GM23338 (cell line): ENCODE data around the gene SPIN2B. TPM values are rescaled to one million over a fixed set of nuclear protein-coding genes. Genes with fewer than 3 reads are reported as not detected.
A peak's percentile ranks its signal among the peaks of the same experiment; 100 is the strongest.

Source experiments
- ATAC-seq: fragments of 200-7000 bp; cut with Tn5 transposase; 3 replicates; pipeline ENCODE4 v1.9.1; 2020
- DNase-seq: peaks from one replicate; pipeline ENCODE4 v3.0.0-alpha.2; 2015; ENCODE audit warnings: low spot score
- H2AFZ ChIP-seq: fragments of 200-600 bp; sonication (generic); 2 replicates; pipeline ENCODE4 v1.8.0; 2016; ENCODE audit warnings: antibody characterized with exemption, mild to moderate bottlenecking, moderate library complexity
- H3F3A ChIP-seq: fragments of 200-600 bp; sonication (generic); replicated peaks from 2 replicates; pipeline ENCODE4 v1.8.0; 2017; ENCODE audit warnings: antibody characterized with exemption, mixed run types, low read depth
- H3K27ac ChIP-seq: fragments of 200-600 bp; sonication (generic); 2 replicates; pipeline ENCODE4 v1.6.1; 2016; ENCODE audit warnings: low read depth
- H3K27me3 ChIP-seq: fragments of 200-600 bp; sonication (generic); 2 replicates; pipeline ENCODE4 v1.8.0; 2016; ENCODE audit warnings: mild to moderate bottlenecking, mixed run types, moderate library complexity; ENCODE audit not compliant: insufficient read depth
- H3K36me3 ChIP-seq: fragments of 200-600 bp; sonication (generic); 2 replicates; pipeline ENCODE4 v1.8.0; 2016; ENCODE audit warnings: mild to moderate bottlenecking; ENCODE audit not compliant: insufficient read depth
- H3K4me1 ChIP-seq: fragments of 200-600 bp; sonication (generic); 2 replicates; pipeline ENCODE4 v1.8.0; 2016; ENCODE audit warnings: mild to moderate bottlenecking, moderate library complexity; ENCODE audit not compliant: insufficient read depth
- H3K4me2 ChIP-seq: fragments of 200-600 bp; sonication (generic); 2 replicates; pipeline ENCODE4 v1.7.1; 2017; ENCODE audit warnings: mixed run types
- H3K4me3 ChIP-seq: fragments of 200-600 bp; sonication (generic); 2 replicates; pipeline ENCODE4 v1.6.1; 2016; ENCODE audit warnings: mixed run types
- H3K79me2 ChIP-seq: fragments of 200-600 bp; sonication (generic); replicated peaks from 2 replicates; pipeline ENCODE4 v1.8.0; 2017; ENCODE audit warnings: mild to moderate bottlenecking; ENCODE audit not compliant: insufficient read depth
- H3K9me2 ChIP-seq: fragments of 200-600 bp; sonication (generic); 2 replicates; pipeline ENCODE4 v1.8.0; 2017; ENCODE audit not compliant: insufficient read depth
- H4K20me1 ChIP-seq: fragments of 200-600 bp; sonication (generic); replicated peaks from 2 replicates; pipeline ENCODE4 v1.8.0; 2017; ENCODE audit warnings: mild to moderate bottlenecking; ENCODE audit not compliant: insufficient read depth
- H3K27ac Mint-ChIP-seq: 2 replicates; pipeline ENCODE4 v1.8.0; 2020; ENCODE audit warnings: inconsistent platforms, mild to moderate bottlenecking, moderate library complexity, mixed read lengths
- H3K27me3 Mint-ChIP-seq: 3 replicates; pipeline ENCODE4 v1.8.0; 2022; ENCODE audit warnings: low read depth, mild to moderate bottlenecking, moderate library complexity, mixed read lengths, inconsistent platforms; ENCODE audit not compliant: insufficient read depth, poor library complexity
- H3K36me3 Mint-ChIP-seq: 3 replicates; pipeline ENCODE4 v1.8.0; 2021; ENCODE audit warnings: low read depth, mild to moderate bottlenecking, inconsistent platforms, moderate library complexity, mixed read lengths
- H3K4me1 Mint-ChIP-seq: 3 replicates; pipeline ENCODE4 v1.8.0; 2020; ENCODE audit warnings: mild to moderate bottlenecking, inconsistent platforms, mixed read lengths
- H3K4me3 Mint-ChIP-seq: 3 replicates; pipeline ENCODE4 v1.8.0; 2021; ENCODE audit warnings: moderate library complexity, mild to moderate bottlenecking, inconsistent platforms, mixed read lengths
- H3K9me3 Mint-ChIP-seq: 3 replicates; pipeline ENCODE4 v1.8.0; 2020; ENCODE audit warnings: moderate library complexity, mild to moderate bottlenecking, inconsistent platforms, mixed read lengths
- CREB1 ChIP-seq: fragments of 250-450 bp; sonication (Bioruptor Pico); IDR thresholded peaks from 2 replicates; pipeline ENCODE4 v1.5.0; 2020; ENCODE audit warnings: low read depth, mild to moderate bottlenecking, moderate library complexity
- CTCF ChIP-seq, 2 experiments: fragments of 200-600 bp in 1 of 2; sonication (generic) in 1 of 2; conservative IDR thresholded peaks; 2 replicates each; pipeline versions ENCODE4 v1.5.1 to v1.6.1; 2016 to 2017; ENCODE audit warnings: antibody characterized with exemption in 2 of 2, low read depth in 2 of 2, mild to moderate bottlenecking in 2 of 2, moderate library complexity in 1 of 2
- ETS1 ChIP-seq: IDR thresholded peaks from 2 replicates; pipeline ENCODE4 v1.6.1; 2016; ENCODE audit warnings: antibody characterized with exemption
- EZH2 ChIP-seq: fragments of 200-600 bp; sonication (generic); IDR thresholded peaks from one replicate; pipeline ENCODE4 v1.8.0; 2017; ENCODE audit warnings: antibody characterized with exemption, mild to moderate bottlenecking, low read depth; ENCODE audit not compliant: unreplicated experiment
- EZH2phosphoT487 ChIP-seq: fragments of 200-600 bp; sonication (generic); IDR thresholded peaks from one replicate; pipeline ENCODE4 v1.8.1; 2018; ENCODE audit warnings: antibody characterized with exemption; ENCODE audit not compliant: unreplicated experiment
- JUNB ChIP-seq: IDR thresholded peaks from one replicate; pipeline ENCODE4 v1.6.1; 2016; ENCODE audit warnings: antibody characterized with exemption; ENCODE audit not compliant: unreplicated experiment
- NANOG ChIP-seq: IDR thresholded peaks from 2 replicates; pipeline ENCODE4 v1.6.1; 2016; ENCODE audit warnings: antibody characterized with exemption, borderline replicate concordance
- POLR2AphosphoS5 ChIP-seq: IDR thresholded peaks from 2 replicates; pipeline ENCODE4 v1.6.1; 2016; ENCODE audit warnings: antibody characterized with exemption, low read depth
- REST ChIP-seq: IDR thresholded peaks from one replicate; pipeline ENCODE4 v1.6.1; 2018; ENCODE audit warnings: antibody characterized with exemption; ENCODE audit not compliant: unreplicated experiment
- STAT1 ChIP-seq: IDR thresholded peaks from one replicate; pipeline ENCODE4 v1.6.1; 2016; ENCODE audit warnings: antibody characterized with exemption; ENCODE audit not compliant: unreplicated experiment
- ZNF114 ChIP-seq: fragments of 250-450 bp; sonication (Bioruptor Pico); IDR thresholded peaks from 2 replicates; pipeline ENCODE4 v1.5.0; 2020; ENCODE audit warnings: mild to moderate bottlenecking, moderate library complexity
- ZNF331 ChIP-seq: fragments of 250-450 bp; sonication (Bioruptor Pico); IDR thresholded peaks from 2 replicates; pipeline ENCODE4 v1.5.0; 2020; ENCODE audit warnings: low read depth, mild to moderate bottlenecking, moderate library complexity
- polyA plus RNA-seq: library from polyadenylated mRNA; unstranded; fragments of >200 nt; fragmentation: Nextera tagmentation; extraction: Ambion mirVana; gene quantifications from 2 replicates; pipeline ENCODE4 v1.2.1, GENCODE V29; 2016
- total RNA-seq: library from RNA; depleted of rRNA; stranded (reverse); fragments of >200 nt; shearing (Covaris generic); gene quantifications from 2 replicates; pipeline ENCODE4 v1.2.3, GENCODE V29; 2014
- TF ChIP-seq, protein P1 (sequence below): fragments of 250-450 bp; sonication (Bioruptor Pico); IDR thresholded peaks from 2 replicates; pipeline ENCODE4 v1.5.0; 2020; ENCODE audit warnings: mild to moderate bottlenecking, moderate library complexity

Gene SPIN2B
- total and polyA plus RNA-seq, 2 experiments from 2014 or later, result 7.9 to 12.6 TPM

- no peaks in the 10 kb centered on the region for H3F3A ChIP-seq
- no peaks in the 10 kb centered on the region for H3K4me1 ChIP-seq
- H3K4me1 Mint-ChIP-seq, result no peaks in the 10 kb centered on the region
- H3K36me3 Mint-ChIP-seq, result no peaks in the 10 kb centered on the region
- TF ChIP-seq ETS1 (no peak), ZNF114 (CRISPR knock-in tag) (no peak), ZNF331 (CRISPR knock-in tag) (no peak), NANOG (no peak), JUNB (no peak), STAT1 (no peak), CTCF (conservative IDR thresholded peaks at IDR 0.05; ENCODE audit: low read depth in 2 of 2) (no peak), EZH2 (no peak), REST (no peak), EZH2phosphoT487 (no peak), POLR2AphosphoS5 (no peak), CREB1 (CRISPR knock-in tag) (no peak)
- TF ChIP-seq, protein P1, sequence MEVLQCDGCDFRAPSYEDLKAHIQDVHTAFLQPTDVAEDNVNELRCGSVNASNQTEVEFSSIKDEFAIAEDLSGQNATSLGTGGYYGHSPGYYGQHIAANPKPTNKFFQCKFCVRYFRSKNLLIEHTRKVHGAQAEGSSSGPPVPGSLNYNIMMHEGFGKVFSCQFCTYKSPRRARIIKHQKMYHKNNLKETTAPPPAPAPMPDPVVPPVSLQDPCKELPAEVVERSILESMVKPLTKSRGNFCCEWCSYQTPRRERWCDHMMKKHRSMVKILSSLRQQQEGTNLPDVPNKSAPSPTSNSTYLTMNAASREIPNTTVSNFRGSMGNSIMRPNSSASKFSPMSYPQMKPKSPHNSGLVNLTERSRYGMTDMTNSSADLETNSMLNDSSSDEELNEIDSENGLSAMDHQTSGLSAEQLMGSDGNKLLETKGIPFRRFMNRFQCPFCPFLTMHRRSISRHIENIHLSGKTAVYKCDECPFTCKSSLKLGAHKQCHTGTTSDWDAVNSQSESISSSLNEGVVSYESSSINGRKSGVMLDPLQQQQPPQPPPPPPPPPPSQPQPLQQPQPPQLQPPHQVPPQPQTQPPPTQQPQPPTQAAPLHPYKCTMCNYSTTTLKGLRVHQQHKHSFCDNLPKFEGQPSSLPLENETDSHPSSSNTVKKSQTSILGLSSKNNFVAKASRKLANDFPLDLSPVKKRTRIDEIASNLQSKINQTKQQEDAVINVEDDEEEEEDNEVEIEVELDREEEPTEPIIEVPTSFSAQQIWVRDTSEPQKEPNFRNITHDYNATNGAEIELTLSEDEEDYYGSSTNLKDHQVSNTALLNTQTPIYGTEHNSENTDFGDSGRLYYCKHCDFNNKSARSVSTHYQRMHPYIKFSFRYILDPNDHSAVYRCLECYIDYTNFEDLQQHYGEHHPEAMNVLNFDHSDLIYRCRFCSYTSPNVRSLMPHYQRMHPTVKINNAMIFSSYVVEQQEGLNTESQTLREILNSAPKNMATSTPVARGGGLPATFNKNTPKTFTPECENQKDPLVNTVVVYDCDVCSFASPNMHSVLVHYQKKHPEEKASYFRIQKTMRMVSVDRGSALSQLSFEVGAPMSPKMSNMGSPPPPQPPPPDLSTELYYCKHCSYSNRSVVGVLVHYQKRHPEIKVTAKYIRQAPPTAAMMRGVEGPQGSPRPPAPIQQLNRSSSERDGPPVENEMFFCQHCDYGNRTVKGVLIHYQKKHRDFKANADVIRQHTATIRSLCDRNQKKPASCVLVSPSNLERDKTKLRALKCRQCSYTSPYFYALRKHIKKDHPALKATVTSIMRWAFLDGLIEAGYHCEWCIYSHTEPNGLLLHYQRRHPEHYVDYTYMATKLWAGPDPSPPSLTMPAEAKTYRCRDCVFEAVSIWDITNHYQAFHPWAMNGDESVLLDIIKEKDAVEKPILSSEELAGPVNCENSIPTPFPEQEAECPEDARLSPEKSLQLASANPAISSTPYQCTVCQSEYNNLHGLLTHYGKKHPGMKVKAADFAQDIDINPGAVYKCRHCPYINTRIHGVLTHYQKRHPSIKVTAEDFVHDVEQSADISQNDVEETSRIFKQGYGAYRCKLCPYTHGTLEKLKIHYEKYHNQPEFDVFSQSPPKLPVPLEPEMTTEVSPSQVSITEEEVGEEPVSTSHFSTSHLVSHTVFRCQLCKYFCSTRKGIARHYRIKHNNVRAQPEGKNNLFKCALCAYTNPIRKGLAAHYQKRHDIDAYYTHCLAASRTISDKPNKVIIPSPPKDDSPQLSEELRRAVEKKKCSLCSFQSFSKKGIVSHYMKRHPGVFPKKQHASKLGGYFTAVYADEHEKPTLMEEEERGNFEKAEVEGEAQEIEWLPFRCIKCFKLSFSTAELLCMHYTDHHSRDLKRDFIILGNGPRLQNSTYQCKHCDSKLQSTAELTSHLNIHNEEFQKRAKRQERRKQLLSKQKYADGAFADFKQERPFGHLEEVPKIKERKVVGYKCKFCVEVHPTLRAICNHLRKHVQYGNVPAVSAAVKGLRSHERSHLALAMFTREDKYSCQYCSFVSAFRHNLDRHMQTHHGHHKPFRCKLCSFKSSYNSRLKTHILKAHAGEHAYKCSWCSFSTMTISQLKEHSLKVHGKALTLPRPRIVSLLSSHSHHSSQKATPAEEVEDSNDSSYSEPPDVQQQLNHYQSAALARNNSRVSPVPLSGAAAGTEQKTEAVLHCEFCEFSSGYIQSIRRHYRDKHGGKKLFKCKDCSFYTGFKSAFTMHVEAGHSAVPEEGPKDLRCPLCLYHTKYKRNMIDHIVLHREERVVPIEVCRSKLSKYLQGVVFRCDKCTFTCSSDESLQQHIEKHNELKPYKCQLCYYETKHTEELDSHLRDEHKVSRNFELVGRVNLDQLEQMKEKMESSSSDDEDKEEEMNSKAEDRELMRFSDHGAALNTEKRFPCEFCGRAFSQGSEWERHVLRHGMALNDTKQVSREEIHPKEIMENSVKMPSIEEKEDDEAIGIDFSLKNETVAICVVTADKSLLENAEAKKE (CRISPR knock-in tag), result no peak
- H3K36me3 ChIP-seq, result no peaks in the 10 kb centered on the region
- no peak overlapping the region for H3K4me2 ChIP-seq
- H3K27me3 ChIP-seq, result no peaks in the 10 kb centered on the region
- H3K27me3 Mint-ChIP-seq, result peaks cover 2% of the 10 kb centered on the region
- no peaks in the 10 kb centered on the region for H3K79me2 ChIP-seq
- no peak overlapping the region for H3K4me3 Mint-ChIP-seq
- no peaks in the 10 kb centered on the region; the same call in 2 of the 3 replicates for H3K9me3 Mint-ChIP-seq
- peak; percentile 8 for DNase-seq
- H2AFZ ChIP-seq, result no peak overlapping the region
- peak; percentile 67 for ATAC-seq
- H3K4me3 ChIP-seq, result no peak overlapping the region
- no peak overlapping the region; the same call in none of the 2 replicates for H3K27ac Mint-ChIP-seq
- peaks cover 4% of the 10 kb centered on the region; the same call in 1 of the 2 replicates for H3K9me2 ChIP-seq
- no peaks in the 10 kb centered on the region for H4K20me1 ChIP-seq
- no peak overlapping the region for H3K27ac ChIP-seq
Observed at GRCh38 chrX:57070185-57070984, 51.0 kb downstream of the SPIN2B start.
